Measurements from ENCODE around the gene ANKRD34A.
A peak's percentile ranks its signal among the peaks of the same experiment; 100 is the strongest.

The ANKRD34A gene

DNA sequence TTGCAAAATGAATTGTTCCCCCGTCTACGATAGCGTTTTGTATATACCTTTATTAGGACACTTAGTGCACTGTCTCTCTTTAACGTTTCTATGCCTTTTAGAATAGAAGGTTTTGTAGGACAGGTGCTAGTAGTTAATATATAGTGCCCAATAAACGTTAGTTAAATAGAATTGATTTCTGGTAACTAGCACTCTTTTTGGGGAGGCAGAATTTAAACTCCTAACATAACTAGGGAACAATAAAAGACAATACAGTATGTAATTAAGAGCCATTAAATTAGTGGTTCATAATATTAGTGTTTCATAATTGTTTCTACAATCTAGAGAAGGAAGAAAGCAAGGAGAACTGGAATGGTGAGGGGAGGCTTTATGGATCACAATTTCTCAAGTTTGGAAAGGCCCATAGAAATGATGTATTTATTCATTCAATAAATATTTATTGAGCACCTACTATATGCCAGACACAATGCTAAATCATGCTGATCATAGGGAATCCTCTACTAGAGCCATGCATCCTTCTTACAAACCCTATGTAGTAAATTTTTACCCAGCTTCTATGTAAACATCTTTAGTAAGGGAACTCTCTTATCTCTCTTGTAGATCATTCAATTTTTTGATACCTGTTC lies 857 bp upstream of the ANKRD34A start:
- DNase-seq = no peak

DNA sequence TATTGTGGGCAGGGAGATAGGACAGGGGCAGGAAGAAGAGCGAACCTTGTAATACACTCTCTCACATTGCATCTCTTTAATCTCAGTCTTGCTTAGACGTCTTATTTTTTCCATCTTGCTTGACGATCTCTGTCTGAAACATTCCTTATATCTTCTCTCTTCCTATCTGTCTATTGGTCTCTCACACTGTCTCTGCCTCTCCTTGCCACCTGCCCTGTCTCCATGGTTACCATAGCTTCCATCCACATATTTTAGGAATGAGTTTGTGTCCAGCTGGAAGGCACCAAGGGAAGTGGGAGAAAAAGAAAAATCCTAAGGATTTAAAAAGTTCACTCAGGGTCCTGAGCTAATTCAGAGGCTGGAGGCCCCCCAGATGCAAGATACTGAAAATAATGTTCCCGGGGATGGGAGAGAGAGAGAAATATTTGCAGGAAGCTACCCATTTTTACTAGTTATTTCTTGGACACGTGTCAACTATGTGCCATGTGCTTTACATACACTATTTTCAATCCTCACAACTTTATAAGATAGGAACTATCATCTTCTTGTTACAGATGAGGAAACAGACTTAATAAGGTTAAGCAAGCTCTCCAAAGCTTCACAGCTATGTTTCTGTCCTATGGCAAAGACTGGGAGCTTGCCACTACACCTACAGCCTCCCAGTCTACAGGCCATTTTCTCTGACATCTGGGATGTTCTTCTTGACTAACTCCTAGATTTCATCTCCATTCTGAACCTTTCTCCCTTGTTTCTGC lies 933 bp downstream of the ANKRD34A start:
- no peak for DNase-seq

DNA sequence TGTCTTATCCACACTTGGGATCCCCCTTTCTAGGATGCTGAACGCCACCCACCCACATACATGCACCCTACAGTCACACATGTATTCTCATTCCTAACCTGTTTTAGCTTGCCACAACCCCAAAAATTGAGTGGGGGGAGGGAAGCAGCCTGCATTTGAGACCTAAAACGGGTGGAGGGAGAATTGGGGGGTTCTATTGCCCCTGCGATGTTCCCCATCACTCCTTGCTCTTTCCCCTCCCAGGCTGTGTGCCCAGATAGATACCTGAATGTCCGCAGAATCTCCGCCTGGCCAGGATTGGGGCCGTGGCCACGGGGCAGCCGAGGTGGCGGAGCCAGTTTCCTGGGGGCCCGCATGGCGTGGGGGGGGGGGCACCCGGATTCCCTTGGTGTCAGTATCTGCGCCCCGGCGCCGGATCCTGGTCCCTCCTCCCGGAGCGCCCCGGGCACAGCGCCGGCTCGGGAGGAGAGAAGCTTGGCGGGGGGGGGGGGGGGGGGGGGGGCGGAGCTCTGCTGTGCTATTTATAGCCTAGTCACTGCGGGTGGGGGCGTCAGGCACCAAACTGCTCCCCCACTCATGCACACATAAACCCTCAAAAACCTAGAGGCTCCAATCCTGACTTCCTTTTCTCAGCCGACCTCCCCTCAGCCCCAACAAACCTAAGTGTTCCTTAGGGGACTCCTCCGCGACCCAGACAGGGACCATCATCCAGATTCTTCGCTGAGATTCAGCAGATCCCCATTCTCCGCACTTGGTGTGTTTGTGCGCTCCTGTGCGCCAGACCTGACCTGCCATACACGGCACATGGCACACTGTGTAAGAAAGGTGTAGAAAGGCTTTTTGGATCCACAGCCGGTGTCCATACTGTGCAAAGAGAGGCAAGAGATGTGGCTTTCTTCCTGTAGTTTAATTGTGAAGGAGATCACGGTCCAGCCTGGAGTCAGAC lies 1.9 kb downstream of the ANKRD34A start:
- DNase-seq = peak; percentile 31

DNA sequence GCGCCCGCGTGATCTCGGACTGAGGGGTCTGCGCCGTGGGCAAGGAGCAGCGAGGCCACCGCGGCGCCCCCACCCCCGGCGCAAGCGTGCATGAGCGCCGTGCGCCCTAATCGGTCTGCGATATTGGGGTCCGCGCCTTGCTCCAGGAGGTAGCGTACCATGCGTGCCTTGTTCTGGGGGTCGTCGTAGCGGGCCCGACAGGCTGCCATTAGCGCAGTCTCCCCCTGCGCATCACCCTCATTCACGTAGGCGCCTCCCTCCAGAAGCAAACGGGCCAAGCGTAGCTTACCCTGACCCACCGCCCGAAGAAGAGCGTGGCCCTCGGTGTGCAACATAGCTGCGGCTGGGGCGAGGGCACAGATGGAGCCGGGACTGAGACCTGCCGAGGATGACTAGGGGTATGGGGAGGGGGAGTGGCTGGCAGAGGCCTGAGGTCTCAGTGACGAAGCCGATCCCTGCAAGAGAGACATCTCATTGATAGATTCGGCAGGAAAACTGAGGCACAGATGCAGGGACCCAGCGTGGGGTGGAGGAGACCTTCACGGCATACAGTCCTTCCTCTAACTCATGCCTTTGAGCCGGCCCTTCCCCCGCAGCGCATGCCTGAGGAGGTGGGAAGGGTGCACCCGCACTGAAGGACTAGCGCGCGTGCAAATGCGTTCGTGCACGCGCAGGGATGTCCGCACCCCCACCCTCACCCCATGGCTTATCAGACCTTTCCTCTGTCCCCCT lies 2.8 kb downstream of the ANKRD34A start:
- DNase-seq = peak; percentile 23

DNA sequence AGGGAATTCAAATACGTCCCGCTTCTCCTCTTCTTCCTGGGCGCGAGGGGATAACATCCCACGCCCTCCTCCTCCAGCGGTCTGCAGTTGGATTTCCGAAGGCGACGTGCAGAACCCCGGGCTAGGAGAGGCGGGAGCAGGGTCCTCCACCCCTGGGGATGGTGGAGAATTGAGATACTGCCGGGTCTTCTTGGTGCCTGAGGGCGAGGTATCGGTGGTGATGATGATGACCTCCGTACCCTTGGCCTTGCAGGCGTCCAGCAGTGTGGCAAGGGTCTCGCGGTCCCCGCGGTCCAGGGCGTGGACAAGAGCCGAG lies 3.3 kb downstream of the ANKRD34A start:
- no peak for DNase-seq

DNA sequence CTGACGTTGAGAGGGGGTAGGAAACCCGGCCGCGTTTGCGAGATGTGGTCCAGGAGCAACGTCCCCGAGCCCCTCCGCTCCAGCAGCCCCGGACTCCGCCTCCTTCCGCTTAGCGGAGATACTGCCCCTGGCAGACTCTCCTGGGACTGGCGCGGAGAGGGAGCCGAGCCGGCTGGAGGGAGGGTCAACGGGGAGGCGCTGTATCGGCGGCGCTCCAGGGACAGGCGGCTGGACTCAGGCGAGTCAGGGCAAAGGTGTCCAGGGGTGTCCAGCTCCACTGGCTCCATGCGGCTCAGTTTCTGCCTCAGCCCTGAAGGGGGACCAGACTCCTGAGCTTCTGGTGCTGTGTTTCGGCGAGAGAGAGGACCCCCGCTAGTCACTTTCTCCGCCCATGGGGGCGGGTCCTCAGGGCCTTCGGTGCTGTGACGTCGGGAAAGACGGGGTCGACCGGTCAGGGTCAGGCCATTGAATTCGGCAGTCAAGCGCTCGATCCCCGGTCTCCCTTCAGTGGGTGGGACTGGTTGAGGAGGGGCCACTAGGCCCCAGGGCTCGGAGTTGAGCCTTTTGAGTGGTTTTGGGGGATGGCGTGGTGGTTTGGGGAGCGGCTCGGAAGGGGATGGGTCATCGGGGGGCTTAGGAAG lies 3.8 kb downstream of the ANKRD34A start:
- DNase-seq = peak; percentile 53

DNA sequence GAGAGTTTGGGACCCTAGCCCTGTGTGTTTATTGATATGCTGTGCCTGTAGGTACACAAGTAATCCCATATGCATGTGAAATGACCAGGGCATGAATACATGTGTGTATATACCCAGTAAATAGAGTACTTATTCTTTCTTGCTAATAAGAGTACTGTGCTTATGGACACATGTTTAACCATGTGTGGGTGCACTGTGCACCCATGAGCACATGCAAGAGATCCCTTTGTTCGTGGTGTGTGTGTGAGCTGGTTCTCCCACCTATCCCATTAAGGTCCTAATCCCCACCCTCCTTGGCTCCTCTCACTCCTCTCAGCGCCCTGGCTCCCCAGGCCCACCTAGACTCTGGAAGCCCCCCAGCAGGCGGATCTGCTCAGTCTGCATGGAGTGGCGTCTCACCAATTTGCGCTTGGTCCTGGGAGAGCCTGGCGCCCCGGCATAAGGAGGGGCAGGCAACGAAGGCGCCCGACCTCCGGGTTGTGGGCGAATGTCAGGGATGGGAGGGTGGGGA lies 4.4 kb downstream of the ANKRD34A start:
- DNase-seq = no peak

DNA sequence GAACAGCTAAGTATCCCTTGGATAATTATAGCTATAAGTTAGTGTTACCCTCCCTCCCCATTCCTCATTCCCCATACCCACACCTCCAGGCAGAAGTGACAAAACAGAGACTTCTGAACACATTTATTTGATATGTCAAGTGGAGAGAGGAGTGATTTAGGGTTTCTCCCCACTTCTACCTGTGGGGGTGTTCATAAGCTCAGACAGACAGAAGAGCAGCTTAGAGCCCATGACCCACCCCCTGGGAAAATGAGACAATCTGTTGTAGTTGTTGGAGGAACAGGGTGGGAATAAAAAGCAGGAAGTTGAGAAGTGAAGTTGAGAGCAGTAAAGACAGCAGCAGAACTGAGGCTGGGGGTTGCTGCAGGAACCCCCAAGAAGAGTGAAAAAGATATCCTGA lies 5.0 kb downstream of the ANKRD34A start:
- no peak for DNase-seq

DNA sequence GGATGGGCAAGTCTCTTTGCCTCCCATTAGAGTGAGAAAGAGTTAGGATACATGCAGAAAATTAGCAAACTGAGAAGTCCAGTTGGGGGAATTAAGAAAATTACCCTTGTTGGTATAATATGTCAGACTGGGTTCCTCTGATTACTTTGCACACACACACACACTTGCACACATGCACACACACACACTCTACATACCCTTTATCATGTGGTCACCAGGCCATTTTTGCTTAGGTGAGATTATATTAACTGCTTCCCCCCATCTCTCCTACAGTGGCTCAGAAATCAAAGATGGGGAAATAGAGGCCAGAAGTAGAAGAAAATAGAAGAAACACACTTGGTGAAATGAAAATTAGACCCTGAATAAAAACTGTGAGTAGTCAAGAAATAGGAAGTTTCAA lies 5.6 kb downstream of the ANKRD34A start:
- DNase-seq = no peak

DNA sequence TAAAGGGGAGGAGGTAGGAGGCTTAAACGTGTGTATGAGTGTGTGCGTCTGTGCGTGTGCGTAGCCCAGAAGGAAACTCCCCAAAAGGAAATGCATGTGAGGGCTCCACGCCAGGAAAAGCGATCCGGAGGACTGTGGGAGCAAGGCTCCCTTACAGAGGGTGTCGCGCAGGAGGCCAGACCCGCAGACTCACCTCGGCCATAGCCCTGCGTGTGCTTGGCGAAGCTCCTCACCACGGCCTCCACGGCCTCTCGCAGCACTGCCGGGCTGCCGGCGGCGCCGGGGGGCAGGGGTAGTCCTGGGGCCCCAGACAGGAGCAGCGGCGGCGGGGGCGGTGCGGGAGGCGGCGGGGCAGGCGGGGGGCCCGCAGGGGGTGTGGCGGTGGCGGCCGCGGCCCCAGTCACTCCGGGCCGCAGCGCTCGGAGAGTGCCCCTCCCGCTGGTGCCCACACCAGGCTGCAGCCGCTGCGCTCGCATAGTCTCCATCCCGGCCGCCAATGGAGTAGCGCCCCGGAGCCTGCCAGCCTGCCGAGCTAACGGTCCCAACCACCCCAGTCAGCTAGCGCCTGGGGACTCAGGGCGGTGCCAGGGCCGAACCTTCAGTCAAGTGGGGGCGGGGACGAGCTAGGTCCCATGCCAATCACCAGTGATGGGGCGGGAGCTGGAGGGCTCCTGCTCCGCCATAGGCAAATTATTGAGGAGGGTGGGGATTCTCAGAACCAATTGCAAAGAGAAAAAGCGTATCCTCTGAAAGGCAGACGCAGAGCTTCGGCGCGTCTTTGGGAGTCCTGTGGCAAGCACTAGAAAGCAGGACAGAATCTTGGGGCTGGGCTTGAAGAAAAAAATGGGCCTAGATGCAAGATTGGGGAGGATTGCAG lies 6.7 kb downstream of the ANKRD34A start, which contains the start of gene LIX1L:
Gene LIX1L, minus strand, starts transcription at position 575 of the 877 bp plus-strand sequence. Its CDS starts 90 bp downstream, at position 485.
- DNase-seq = peak; percentile 90

DNA sequence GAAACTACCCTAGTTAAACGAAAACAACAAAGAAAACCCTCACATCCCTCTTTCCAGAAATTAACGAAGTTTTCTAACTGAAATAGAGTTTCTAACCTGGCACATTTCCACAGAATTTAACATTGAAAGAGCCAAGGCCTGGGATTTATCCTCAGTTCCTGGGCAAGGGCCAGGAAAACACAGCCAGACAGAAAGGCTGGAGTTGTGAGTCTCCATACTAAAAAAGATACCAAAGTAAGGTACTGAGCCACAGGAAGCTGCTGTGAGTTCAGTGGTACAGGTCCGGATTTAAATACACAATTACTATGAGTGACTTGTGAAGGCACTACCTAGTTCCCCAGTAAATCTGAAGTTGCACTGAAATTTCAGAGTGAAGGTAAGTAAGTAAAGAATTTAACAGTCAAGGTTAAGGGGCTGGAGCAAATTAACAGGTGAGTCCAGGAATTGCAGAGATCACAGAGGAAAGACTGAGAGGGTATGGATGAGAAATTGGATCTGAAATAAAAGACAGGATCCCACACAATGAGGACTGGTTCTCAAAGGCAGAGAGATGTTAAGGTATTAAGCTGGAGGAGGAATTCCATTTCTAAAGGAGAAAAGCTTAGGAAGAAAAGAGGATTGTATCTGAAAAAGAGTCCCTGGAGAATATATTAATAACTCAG lies 7.5 kb downstream of the ANKRD34A start:
- DNase-seq = no peak

DNA sequence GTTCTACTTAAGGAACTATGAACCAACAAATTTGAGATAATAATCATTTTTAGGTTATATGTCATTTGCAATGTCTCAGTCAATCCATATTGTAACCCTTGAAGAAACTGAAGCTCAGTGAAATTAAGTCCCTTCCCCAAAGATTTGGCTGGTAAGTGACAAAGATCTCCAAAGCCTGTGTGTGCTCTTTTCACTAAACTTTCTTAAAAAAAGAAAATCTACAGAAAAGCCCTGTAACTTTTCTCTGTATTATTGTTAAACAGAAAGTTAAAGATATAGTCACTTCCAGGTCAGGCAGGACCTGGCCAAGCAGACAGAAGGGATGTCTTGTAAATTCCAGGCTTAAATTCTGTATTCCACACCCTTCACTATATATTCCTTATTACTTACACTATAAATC lies 8.0 kb downstream of the ANKRD34A start:
- DNase-seq = no peak

DNA sequence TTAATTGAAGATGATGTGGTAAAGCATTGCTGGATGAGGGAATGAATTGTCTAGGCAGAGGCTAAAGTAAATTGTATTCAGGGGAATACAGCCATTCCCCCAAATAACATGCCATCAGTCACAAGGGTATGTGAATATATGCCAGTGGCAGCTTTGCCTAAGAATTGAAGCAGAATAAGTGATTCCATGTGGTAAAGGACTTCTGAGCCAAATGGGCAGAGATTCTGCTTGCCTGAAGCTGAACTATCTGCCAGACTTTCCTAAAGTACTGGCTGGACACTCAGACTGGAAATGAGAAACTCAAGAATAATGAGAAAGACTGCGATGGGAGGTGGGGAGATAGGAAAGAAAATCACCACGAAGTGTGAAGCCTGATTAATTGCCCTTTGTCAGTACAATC lies 8.9 kb downstream of the ANKRD34A start:
- DNase-seq = no peak

DNA sequence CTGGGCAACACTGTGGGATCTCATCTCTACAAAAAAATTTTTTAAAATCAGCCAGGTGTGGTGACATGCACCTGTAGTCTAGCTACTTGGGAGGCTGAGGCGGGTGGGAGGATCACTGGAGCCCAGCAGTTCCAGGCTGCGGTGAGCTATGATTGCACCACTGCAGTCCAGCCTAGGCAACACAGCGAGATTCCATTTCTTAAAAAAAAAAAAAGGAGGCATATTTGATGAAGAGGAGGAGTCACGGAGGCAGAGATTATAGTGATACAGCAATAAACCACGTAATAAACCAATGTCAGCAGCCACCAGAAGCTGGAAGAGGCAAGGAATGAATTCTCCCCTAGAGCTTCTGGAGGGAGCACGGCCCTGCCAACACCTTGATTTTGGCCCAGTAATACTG lies 10.5 kb downstream of the ANKRD34A start:
- DNase-seq = no peak

DNA sequence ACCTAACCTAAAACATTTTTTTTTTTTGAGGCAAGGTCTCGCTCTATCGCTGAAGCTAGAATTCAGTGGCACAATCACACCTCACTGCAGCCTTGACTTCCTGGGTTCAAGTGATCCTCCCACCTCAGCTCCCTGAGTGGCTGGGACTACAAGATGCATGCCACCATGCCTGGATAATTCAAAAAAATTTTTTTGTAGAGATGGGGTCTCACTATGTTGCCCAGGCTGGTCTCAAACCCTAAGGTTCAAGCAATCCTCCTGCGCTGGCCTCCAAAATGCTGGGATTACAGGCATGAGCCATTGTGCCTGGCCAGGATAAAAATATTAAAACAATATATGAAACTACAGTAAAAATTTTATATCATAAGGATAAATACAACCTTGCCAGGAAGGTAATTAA lies 11.5 kb downstream of the ANKRD34A start:
- no peak for DNase-seq

DNA sequence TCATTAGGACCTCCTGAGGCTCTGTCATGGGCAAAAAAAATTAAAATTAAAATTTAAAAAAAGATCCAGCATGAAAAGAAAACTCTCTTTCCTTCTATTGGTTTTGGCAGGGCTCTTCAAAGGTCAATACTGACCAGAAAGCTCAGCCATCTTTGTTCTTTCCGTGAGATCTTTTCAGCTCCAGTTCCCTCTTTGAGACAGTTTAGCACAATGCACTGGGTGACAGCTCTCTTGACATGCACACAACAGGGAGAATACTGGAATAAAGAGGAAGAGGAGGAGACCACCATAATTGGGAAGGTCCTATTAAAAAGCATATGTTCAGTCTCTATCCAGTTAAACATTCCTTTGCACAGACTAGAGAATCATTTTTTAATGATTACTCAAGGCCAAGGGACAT lies 12.8 kb downstream of the ANKRD34A start:
- DNase-seq = no peak

DNA sequence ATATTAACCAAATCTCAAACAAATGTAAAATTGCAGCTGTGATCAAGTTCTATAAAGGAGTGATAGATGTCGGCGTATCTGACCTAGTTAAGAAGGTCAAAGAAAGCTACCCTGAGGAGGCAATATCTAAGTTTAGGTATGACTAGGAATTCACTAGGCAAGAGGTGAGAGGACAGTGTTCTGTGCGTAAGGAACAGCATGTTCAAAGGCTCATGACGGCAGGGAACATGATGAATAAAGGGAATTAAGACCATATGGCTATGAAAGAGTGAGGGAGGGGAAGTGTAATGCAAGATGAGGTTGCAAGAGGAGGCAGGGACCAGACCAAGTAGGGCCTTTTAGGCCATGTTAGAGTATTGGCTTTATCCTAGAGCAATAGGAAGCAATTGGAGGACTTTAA lies 15.2 kb downstream of the ANKRD34A start:
- no peak for DNase-seq

DNA sequence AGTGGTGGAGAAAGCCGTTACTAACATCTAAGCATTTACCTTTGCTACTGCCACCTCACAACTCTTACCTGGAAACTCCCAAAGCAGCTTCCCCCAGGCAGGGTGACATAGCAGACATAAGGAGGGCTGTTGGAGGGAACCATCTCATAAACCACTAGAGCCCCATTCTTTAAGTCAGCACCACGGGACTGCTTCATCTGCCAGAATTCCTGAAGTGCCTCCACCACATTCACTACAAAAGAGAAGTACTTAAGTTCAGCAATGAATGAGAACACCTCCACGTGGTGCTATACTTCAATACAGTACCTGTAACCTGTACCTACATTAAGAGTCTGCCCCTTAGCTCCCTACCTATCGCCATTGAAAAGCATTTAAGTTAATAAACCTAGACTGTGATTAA lies 16.8 kb downstream of the ANKRD34A start:
- no peak for DNase-seq

DNA sequence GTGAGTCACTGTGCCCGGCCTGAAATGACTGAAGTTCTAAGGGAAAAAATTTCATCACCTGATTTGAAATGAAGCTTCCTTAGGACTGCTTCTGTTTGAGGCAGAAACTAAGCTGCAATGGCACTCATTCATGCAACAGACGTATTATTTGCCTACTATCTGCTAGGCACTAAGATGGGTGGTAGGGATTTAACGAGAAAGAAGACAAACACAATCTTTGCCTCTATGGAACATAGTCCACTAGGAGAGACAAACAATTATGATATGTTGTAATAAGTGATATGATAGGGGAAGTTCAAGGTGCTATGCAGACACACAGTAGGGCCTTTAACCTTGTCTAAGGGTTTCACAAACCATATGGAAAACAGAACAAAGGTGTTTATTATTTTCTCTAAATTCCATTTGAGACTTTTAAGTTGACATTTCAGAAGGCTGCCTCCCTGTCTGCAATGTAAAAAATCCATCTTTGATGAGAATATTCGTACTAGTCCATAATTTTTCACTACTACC lies 17.8 kb downstream of the ANKRD34A start:
- no peak for DNase-seq

DNA sequence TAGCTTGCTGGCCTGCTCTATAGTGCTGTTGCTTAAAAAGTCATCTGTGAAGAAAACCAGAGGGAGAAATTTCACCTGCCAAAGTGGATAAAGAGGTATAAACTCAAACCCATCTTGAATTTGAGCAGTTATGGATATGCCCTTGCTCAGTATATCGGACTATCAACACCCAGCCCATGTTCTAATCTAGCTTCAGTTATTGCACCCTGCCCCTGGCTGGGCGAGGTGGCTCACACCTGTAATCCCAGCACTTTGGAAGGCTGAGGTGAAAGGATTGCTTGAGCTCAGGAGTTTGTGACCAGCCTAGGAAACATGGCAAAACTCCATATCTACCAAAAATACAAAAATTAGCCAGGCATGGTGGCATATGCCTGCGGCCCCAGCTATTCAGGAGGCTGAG lies 19.8 kb downstream of the ANKRD34A start:
- DNase-seq = no peak

All from effector CD8-positive, alpha-beta T cell (primary cell).